ENCODE data around the gene MCFD2.

DNA sequence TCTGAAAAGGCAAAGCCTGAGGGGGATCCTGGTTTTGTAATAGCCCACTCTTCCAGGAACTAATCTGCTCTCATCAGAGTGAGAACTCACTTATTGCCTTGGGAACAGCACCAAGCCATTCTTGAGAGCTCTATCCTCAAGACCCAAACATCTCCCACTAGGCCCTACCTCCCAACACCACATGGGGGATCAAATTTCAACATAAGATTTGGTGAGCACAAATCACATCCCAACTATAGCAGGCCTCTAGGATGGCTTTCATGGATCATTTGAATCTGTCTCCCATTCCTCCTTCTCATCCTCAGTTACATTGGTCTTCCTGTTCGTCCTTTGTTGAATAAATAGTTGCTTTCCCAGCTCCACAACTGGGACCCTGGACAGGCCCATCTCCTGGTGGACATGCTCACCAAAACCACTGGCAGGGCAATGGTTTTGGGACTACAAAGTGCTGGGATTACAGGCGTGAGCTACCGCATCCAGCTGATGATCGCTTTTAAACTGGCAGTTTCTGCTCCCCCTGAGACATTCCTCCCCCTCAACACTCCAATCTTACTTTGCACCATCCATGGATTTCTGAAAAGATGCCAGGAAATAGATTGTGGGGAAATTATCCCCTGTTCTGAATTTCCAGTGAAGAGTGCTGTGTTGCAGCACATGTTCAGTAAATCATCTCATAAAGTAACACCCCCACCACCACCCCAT, 42.6 kb downstream of the MCFD2 start:
- TF ChIP-seq POLR2A (IDR thresholded peaks at IDR 0.05; ENCODE audit: low read depth, low read length) (no peak), POLR2AphosphoS5 (IDR thresholded peaks at IDR 0.05; ENCODE audit: low read depth, low read length) (no peak), TAF1 (IDR thresholded peaks at IDR 0.05; ENCODE audit: borderline replicate concordance, low read depth, low read length) (no peak)

All from GM12892 (cell line).